LHCN-M2 (cell line): ENCODE measurements around the gene SIK2. TPM values are rescaled to one million over a fixed set of nuclear protein-coding genes. Genes with fewer than 3 reads are reported as not detected.
A peak's percentile ranks its signal among the peaks of the same experiment; 100 is the strongest.
"Not testable (repeated sequence)": the region's sequence is repeated elsewhere in the genome, so short reads cannot be mapped to it uniquely, and the experiment has no call there.

Experiments used
- DNase-seq: peaks from one replicate; pipeline ENCODE4 v3.0.0-alpha.2; 2012; ENCODE audit warnings: low read depth
- total RNA-seq: library from RNA; depleted of rRNA; stranded (reverse); fragments of >200 nt; gene quantifications from 2 replicates; pipeline ENCODE4 v1.2.3, GENCODE V29; 2014

SIK2 gene
- total RNA-seq, 1 experiment from 2014 or later = 12.2 TPM

GRCh38 chr11:111698852-111699559, 96.8 kb downstream of the SIK2 start:
- peak; percentile 60 for DNase-seq

GRCh38 chr11:111699579-111700156, 97.4 kb downstream of the SIK2 start:
- DNase-seq = no peak

DNA sequence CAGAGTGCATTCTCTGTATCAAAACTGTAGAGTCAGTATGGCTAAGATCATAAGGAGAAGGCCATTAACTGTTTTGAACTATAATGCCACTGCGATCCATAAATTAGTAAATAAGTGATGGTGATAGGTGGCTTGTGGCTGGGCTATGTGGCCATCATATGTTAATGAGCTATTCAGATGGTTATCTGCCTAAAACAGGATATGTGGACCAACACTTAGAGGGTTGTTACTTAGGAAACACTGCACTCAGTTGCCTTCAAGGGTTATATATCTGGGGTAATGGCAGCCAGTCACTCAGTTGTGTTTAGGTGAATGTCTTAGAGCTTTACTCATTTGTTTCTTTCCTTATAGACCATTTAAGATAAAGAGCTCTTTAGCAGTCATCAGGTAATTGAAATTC, 97.9 kb downstream of the SIK2 start:
- no peak for DNase-seq

- no peak for DNase-seq
Measured at GRCh38 chr11:111702623-111703022, 100.4 kb downstream of the SIK2 start.

- no peak for DNase-seq
Measured at GRCh38 chr11:111703576-111703975, 101.3 kb downstream of the SIK2 start.

DNA sequence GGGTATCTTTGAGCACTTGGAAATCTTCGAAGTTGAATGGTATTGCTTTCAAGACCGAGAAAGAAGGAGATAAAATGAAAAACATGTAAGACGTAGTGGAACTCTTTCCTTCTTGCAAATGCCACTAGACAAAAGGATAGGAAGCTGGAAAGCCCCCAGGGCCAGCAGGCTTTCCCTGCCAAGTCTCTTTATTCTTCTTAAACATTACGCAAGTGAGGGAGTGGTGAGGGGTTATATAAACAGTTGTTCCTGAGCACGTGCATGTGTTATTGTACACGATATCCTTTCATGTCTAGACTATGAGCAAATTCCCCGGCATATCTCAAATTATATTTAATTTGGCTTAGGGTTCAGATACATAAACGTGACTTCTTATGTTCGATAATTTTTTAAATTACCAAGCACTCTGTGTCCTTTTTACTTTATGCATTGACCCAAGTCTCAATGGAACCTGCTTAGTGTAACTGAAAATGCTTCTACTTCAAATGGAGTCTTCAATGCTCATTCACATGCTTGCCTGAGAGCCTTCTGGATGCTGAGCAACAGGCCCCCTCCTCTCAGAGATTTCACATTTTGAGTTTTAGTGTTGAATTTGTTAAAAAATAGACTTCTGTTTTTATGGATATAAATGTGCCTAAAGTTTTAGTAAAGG, 104.9 kb downstream of the SIK2 start:
- peak; percentile 31 for DNase-seq

GRCh38 chr11:111707691-111708067, 105.4 kb downstream of the SIK2 start:
- DNase-seq = no peak

GRCh38 chr11:111714522-111714921, 112.3 kb downstream of the SIK2 start:
- DNase-seq = no peak

GRCh38 chr11:111715142-111715816, 113.0 kb downstream of the SIK2 start:
- no peak for DNase-seq

GRCh38 chr11:111717660-111718059, 115.4 kb downstream of the SIK2 start:
- DNase-seq = not testable (repeated sequence)

DNA sequence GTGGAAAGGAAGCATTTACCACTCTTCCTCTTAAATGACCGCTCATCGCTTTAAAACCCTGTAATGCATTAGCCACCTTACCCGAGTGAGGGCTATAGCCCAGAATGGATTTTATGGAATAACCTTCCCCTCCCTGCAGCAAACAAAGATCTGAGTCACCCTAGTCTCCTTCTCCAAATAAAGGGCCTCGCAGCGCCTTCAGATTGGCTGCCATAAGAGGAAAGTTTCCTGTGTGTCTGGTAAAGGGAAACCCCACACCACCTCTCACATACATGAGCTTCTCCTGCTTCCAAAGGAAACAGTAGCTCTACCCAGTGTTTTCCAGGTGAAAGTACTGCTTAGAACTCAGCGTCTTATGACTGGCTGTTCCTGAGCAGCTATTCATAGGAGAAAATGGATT, 116.2 kb downstream of the SIK2 start:
- DNase-seq = peak; percentile 49

DNA sequence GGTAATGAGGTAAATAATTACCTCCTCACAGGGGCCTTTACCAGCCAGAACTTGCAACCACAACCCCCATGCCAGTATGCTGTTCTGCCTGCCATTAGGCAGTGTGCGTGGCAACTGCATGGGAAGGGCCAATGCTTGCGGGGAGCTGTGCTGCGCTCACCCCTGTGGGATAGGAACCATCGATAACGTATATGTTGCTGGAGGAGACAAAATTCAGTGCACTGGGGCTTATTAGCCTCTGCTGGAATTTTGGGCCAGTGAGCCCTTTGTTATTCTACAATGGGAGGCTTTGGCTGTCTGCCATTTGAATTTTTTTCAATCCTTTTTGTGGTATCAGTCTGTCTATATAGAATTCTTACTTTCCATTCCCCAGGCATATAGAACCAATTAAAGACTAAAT, 116.6 kb downstream of the SIK2 start:
- DNase-seq = no peak

GRCh38 chr11:111719379-111719778, 117.1 kb downstream of the SIK2 start:
- DNase-seq = peak; percentile 64

DNA sequence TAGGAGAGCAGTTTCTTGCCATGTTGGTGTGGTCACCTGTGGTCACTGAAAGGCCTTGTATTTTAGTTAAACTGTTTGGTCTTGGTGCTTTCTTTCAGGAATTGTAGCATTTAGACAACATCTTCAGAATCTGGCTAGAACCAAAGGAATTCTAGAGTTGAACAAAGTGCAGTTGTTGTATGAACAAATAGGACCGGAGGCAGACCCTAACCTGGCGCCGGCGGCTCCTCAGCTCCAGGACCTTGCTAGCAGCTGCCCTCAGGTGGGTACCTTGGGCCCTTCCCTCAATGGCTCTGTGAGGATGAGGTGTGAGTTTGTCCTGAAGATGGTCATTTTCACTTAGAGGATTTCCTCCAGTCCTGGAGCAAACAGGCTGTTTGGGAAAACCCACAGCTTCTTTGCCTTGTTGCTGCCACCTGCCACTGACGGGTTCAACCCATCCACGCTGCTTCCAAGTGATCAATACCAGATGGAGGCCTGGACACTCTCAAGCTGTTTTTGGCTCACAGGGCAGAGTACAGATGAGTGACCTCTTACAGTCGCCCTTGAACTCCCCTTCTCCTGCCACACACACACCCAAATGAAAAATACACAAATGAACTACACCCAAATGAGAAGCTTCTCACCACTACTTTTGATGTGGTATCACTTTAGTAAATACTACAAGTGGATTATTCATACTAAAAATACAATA, 118.7 kb downstream of the SIK2 start:
- DNase-seq = no peak

GRCh38 chr11:111722501-111722900, 120.3 kb downstream of the SIK2 start:
- DNase-seq = no peak

DNA sequence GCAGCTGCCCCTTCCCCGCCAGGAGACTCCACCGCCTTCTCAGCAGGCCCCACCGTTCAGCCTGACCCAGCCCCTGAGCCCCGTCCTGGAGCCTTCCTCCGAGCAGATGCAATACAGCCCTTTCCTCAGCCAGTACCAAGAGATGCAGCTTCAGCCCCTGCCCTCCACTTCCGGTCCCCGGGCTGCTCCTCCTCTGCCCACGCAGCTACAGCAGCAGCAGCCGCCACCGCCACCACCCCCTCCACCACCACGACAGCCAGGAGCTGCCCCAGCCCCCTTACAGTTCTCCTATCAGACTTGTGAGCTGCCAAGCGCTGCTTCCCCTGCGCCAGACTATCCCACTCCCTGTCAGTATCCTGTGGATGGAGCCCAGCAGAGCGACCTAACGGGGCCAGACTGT, 121.3 kb downstream of the SIK2 start:
- DNase-seq = no peak

DNA sequence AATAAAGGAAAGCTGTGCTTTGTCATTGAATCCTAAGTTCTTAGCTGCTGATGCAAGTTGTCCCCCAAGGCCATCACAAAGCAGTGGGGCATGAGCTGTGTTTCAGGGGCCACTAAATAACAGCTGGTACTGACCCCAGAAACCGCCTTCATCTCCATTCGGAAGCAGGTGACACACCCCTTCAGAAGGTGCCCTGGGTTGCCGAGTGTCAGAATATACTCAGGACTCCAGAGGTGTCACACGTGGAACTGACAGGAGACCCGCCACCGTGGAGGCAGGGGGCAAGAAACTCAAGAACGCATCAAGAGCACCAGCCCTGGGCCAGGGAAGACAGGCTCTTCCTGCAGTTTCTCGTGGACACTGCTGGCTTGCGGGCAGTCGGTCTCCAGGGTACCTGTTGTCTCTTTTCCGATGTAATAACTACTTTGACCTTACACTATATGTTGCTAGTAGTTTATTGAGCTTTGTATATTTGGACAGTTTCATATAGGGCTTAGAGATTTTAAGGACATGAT, 122.4 kb downstream of the SIK2 start:
- DNase-seq = no peak

DNA sequence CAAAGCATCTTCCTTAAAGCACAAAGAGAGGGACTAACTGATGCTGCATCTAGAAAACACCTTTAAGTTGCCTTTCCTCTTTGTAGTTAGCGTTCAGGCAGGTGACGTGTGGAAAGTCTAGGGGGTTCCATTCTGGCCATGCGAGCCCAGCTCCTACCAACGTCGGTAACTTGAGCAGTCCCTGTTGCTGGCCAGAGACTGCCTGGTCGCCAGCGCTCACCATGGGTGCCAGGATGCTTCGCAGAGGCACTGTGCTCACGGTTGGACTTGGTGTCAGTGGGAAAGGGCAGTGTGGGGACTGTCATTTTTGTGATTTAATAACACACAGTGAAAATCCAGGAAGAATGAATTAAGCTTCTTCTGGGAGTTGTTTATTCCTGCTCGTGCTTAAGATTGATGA, 123.4 kb downstream of the SIK2 start:
- no peak for DNase-seq

DNA sequence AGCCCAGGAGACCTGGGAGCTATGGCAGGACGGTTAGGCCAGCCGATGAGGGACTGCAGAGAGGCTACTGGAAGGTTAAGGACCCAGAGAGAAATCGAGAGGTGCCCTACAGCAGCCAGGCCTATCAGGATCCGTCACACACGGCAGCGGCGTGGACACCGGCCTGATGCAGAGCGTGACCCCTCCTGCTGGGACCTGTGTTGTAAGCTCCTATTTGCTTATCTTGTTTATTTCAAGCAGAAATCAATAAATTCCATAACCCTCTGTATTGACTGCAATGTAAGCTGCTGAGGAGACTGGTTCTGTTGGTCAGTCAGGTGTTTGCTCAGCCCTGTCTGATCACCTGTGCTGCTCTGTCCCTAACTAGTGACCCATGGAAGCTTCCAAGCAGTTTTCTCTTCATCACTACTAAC, 124.1 kb downstream of the SIK2 start:
- no peak for DNase-seq

- no peak for DNase-seq
Measured at GRCh38 chr11:111727431-111727830, 125.2 kb downstream of the SIK2 start.

GRCh38 chr11:111729071-111729830, 127.0 kb downstream of the SIK2 start:
- DNase-seq = peak; percentile 71
